ENCODE data around the gene OPCML. TPM values are rescaled to one million over a fixed set of nuclear protein-coding genes. Genes with fewer than 3 reads are reported as not detected.

Gene OPCML
- total RNA-seq, 1 donor from 2014 or later: 0.12 TPM

GRCh38 chr11:133385781-133386180 is 146.5 kb downstream of the OPCML start:
- DNase-seq (no peak), ATAC-seq (no peak)
- no peaks in the 10 kb centered on the region for H3K36me3 ChIP-seq
- no peaks in the 10 kb centered on the region for H3K4me1 ChIP-seq
- no peaks in the 10 kb centered on the region for H3K27me3 ChIP-seq (ENCODE audit: low read depth)
- intact Hi-C loops (cut with DNase I): no loop called here
- no peak overlapping the region for H3K4me3 ChIP-seq
- no peaks in the 10 kb centered on the region for H3K9me3 ChIP-seq
- no peak for TF ChIP-seq CTCF (IDR thresholded peaks at IDR 0.05)
- no peak overlapping the region for H3K27ac ChIP-seq

- TF ChIP-seq CTCF (IDR thresholded peaks at IDR 0.05): no peak
- Histone ChIP-seq H3K36me3 (no peaks in the 10 kb centered on the region), H3K4me1 (no peaks in the 10 kb centered on the region), H3K27me3 (ENCODE audit: low read depth) (no peaks in the 10 kb centered on the region), H3K27ac (no peak overlapping the region), H3K9me3 (no peaks in the 10 kb centered on the region), H3K4me3 (no peak overlapping the region)
- ATAC-seq (no peak), DNase-seq (no peak)
- intact Hi-C loops (cut with DNase I): no loop called here
Observed at GRCh38 chr11:133384731-133385130, 147.6 kb downstream of the OPCML start.

GRCh38 chr11:133383689-133384088 is 148.6 kb downstream of the OPCML start:
- intact Hi-C loops (cut with DNase I): no loop called here
- Histone ChIP-seq H3K27me3 (ENCODE audit: low read depth) (no peaks in the 10 kb centered on the region), H3K4me3 (no peak overlapping the region), H3K36me3 (no peaks in the 10 kb centered on the region), H3K27ac (no peak overlapping the region), H3K4me1 (no peaks in the 10 kb centered on the region), H3K9me3 (no peaks in the 10 kb centered on the region)
- no peak for TF ChIP-seq CTCF (IDR thresholded peaks at IDR 0.05)
- ATAC-seq: no peak
- no peak for DNase-seq

- no peak for DNase-seq
- Histone ChIP-seq H3K4me3 (no peak overlapping the region), H3K27me3 (ENCODE audit: low read depth) (no peaks in the 10 kb centered on the region), H3K27ac (no peak overlapping the region), H3K9me3 (no peaks in the 10 kb centered on the region), H3K4me1 (no peaks in the 10 kb centered on the region), H3K36me3 (no peaks in the 10 kb centered on the region)
- ATAC-seq: no peak
- intact Hi-C loops (cut with DNase I): no loop called here
- TF ChIP-seq CTCF (IDR thresholded peaks at IDR 0.05): no peak
Observed at GRCh38 chr11:133383201-133383600, 149.1 kb downstream of the OPCML start.

GRCh38 chr11:133382131-133382812 is 150.0 kb downstream of the OPCML start:
- ATAC-seq: no peak
- Histone ChIP-seq H3K27ac (no peak overlapping the region), H3K36me3 (no peaks in the 10 kb centered on the region), H3K4me3 (no peak overlapping the region), H3K4me1 (no peaks in the 10 kb centered on the region), H3K9me3 (no peaks in the 10 kb centered on the region), H3K27me3 (ENCODE audit: low read depth) (no peaks in the 10 kb centered on the region)
- intact Hi-C loops (cut with DNase I): no loop called here
- TF ChIP-seq CTCF (IDR thresholded peaks at IDR 0.05): no peak
- no peak for DNase-seq

Measured in lower lobe of right lung (tissue), 2 donors.